ENCODE measurements around the gene SURF1. TPM values are rescaled to one million over a fixed set of nuclear protein-coding genes. Genes with fewer than 3 reads are reported as not detected.
A peak's percentile ranks its signal among the peaks of the same experiment; 100 is the strongest.

The SURF1 gene
- total and polyA plus RNA-seq, 9 of the 15 experiments (the other 6 are each of a cell fraction or from before 2014, with no cell fraction given) = 16.1 to 31.3 (median 20.9) TPM

GRCh38 chr9:133394687-133395271 lies 38.5 kb upstream of the SURF1 start:
- Histone ChIP-seq H4K20me1 (replicated peaks; ENCODE audit: control insufficient read depth, insufficient read depth, low read length) (peaks cover 9% of the 10 kb centered on the region; the same call in 1 of the 2 replicates), H3K27me3 (ENCODE audit: control insufficient read depth in 2 of 2, insufficient read depth in 2 of 2, low read length in 2 of 2) (peaks cover 22 to 49% of the 10 kb centered on the region in 2 experiments; a peak in 4 of 5 replicates), H3K9me3 (replicated peaks; ENCODE audit: control insufficient read depth, insufficient read depth, low read depth, low read length) (no peaks in the 10 kb centered on the region), H3K4me1 (replicated peaks in 1 of 2; ENCODE audit: control insufficient read depth in 2 of 2, insufficient read depth in 2 of 2, low read length in 2 of 2) (peaks cover 0 to 7% of the 10 kb centered on the region in 2 experiments; a peak in 2 of 5 replicates), H3K4me3 (no peak overlapping the region), H3K9me1 (ENCODE audit: control insufficient read depth, insufficient read depth, low read length) (peaks cover 2% of the 10 kb centered on the region), H3K36me3 (ENCODE audit: control insufficient read depth, insufficient read depth, low read length) (no peaks in the 10 kb centered on the region), H3K79me2 (ENCODE audit: control insufficient read depth, insufficient read depth, low read length) (no peaks in the 10 kb centered on the region), H2AFZ (ENCODE audit: low read depth, low read length) (no peak overlapping the region), H3K27ac (ENCODE audit: extremely low read depth, low read depth, low read length) (no peak overlapping the region), H3K9ac (ENCODE audit: insufficient read depth in 1 of 2, low read depth in 2 of 2, low read length in 2 of 2) (no peak overlapping the region), H3K4me2 (ENCODE audit: insufficient read depth, low read length) (no peak overlapping the region)
- in situ Hi-C loops (cut with MboI) = no loop called here
- DNase-seq (ENCODE audit: extremely low read depth in 1 of 4, low spot score in 3 of 4) (no peak), ATAC-seq (no peak), FAIRE-seq (no peak)
- BruUV-seq (replicated peaks) = no TSS peak
- intact Hi-C loops (cut with micrococcal nuclease) = no loop called here
- ChIA-PET POLR2A (interaction anchor here (0.7 to 1.7 kb wide), 4 partner anchors 9 to 41 kb away, joined by 4 to 9 read pairs (median 4); partner anchors contain the start of gene STKLD1), CTCF (ENCODE audit: low intra/inter-chr PET ratio) (no interaction called here)
- TF ChIP-seq VEZF1 (CRISPR knock-in tag; IDR thresholded peaks at IDR 0.05) (no peak), ZNF384 (IDR thresholded peaks at IDR 0.05; ENCODE audit: low read depth, low read length) (no peak), NCOA4 (IDR thresholded peaks at IDR 0.05; ENCODE audit: partially characterized antibody) (no peak), CBX8 (IDR thresholded peaks at IDR 0.05; ENCODE audit: borderline replicate concordance, extremely low read depth, low read depth, low read length, poor library complexity, severe bottlenecking) (no peak), POLR2G (IDR thresholded peaks at IDR 0.05; ENCODE audit: low read depth, low read length) (0 out of 2 replicates have a peak, but pooled peaks have one; percentile 37), LEF1 (IDR thresholded peaks at IDR 0.05) (no peak), CTCF (IDR thresholded peaks at IDR 0.05 in 2 of 3, conservative IDR thresholded peaks at IDR 0.05 in 1 of 3; ENCODE audit: insufficient read depth in 2 of 3, low read depth in 1 of 3, low read length in 3 of 3) (peak in 1 of 3 experiments; percentile 18; a peak in 1 of 6 replicates), MTA3 (IDR thresholded peaks at IDR 0.05; ENCODE audit: borderline replicate concordance) (no peak)
- 4% methylated on average over 6 of the region's 8 CpGs for WGBS (ENCODE audit: insufficient coverage, low coverage, missing lambda C conversion rate)
